Smooth muscle cell (in vitro differentiated cells): Measurements from ENCODE around the gene MBOAT1. TPM values are rescaled to one million over a fixed set of nuclear protein-coding genes. Genes with fewer than 3 reads are reported as not detected.

Source experiments
- DNase-seq: peaks from one replicate; lab custom pipeline; 2025; ENCODE audit not compliant: unreplicated experiment; lab: John Stamatoyannopoulos, UW
- H2AFZ ChIP-seq: fragments of 200-600 bp; sonication (generic); 2 replicates; pipeline ENCODE4 v1.6.0; 2016; ENCODE audit warnings: antibody characterized with exemption, low read depth, mild to moderate bottlenecking
- H3F3A ChIP-seq: fragments of 200-600 bp; sonication (generic); 2 replicates; pipeline ENCODE4 v1.6.0; 2017; ENCODE audit warnings: antibody characterized with exemption, low read depth
- H3K27ac ChIP-seq: fragments of 200-600 bp; sonication (generic); 2 replicates; pipeline ENCODE4 v1.5.1; 2016; ENCODE audit warnings: low read depth, mild to moderate bottlenecking
- H3K27me3 ChIP-seq: fragments of 200-600 bp; sonication (generic); 2 replicates; pipeline ENCODE4 v1.6.1; 2016; ENCODE audit warnings: low read depth, mild to moderate bottlenecking
- H3K36me3 ChIP-seq: fragments of 200-600 bp; sonication (generic); 2 replicates; pipeline ENCODE4 v1.5.1; 2016; ENCODE audit warnings: low read depth
- H3K4me1 ChIP-seq: fragments of 200-600 bp; sonication (generic); 2 replicates; pipeline ENCODE4 v1.5.1; 2016; ENCODE audit warnings: low read depth
- H3K4me2 ChIP-seq: fragments of 200-600 bp; sonication (generic); 2 replicates; pipeline ENCODE4 v1.6.0; 2016; ENCODE audit warnings: mild to moderate bottlenecking
- H3K4me3 ChIP-seq: fragments of 200-600 bp; sonication (generic); 2 replicates; pipeline ENCODE4 v1.5.1; 2016; ENCODE audit warnings: mild to moderate bottlenecking
- H3K79me2 ChIP-seq: fragments of 200-600 bp; sonication (generic); 2 replicates; pipeline ENCODE4 v1.6.0; 2016; ENCODE audit warnings: low read depth, mild to moderate bottlenecking
- H3K9ac ChIP-seq: fragments of 200-600 bp; sonication (generic); 2 replicates; pipeline ENCODE4 v1.6.0; 2016; ENCODE audit warnings: low read depth
- H3K9me3 ChIP-seq: fragments of 200-600 bp; sonication (generic); replicated peaks from 2 replicates; pipeline ENCODE4 v1.5.1; 2016; ENCODE audit warnings: low read depth
- H4K20me1 ChIP-seq: fragments of 200-600 bp; sonication (generic); 2 replicates; pipeline ENCODE4 v1.6.0; 2016; ENCODE audit warnings: low read depth
- WGBS: methylation state at CpG from one replicate; pipeline ENCODE4 v1.1.7; 2016; ENCODE audit warnings: low lambda C conversion rate; 5-methylcytosine and 5-hydroxymethylcytosine counted together
- polyA plus RNA-seq: library from polyadenylated mRNA; unstranded; fragments of >200 nt; fragmentation: Nextera tagmentation; extraction: Ambion mirVana; gene quantifications from 2 replicates; pipeline ENCODE4 v1.2.1, GENCODE V29; 2016
- total RNA-seq: library from RNA; depleted of rRNA; stranded (reverse); fragments of >200 nt; gene quantifications from 2 replicates; pipeline ENCODE4 v1.2.3, GENCODE V29; 2014
- TF ChIP-seq, protein P1 (sequence below): fragments of 200-600 bp; sonication (generic); IDR thresholded peaks from 2 replicates; pipeline ENCODE4 v1.5.1; 2017; ENCODE audit warnings: borderline replicate concordance, mild to moderate bottlenecking, antibody characterized with exemption; ENCODE audit not compliant: insufficient read depth, poor library complexity, severe bottlenecking

The MBOAT1 gene
- total and polyA plus RNA-seq, 2 experiments from 2014 or later = 0.73 to 2.5 TPM

DNA sequence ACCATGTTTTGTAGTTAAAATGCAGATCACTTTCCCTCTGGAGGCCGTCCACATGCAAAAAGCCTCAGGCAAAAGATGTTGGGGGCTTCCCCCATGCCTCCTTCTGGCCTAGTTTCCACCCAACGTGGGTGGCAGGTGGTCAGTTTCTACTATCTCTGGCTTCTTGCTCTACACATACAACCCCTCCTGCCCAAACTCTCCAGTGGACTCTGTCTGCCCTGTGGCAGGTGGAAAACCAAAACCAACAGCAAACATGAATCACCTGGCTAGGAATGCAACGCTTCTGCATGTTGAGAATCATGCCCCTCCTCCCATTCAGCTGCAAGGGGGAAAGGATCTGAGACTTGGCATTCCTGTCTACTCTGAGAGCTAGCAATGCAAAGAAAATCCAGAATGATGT, 94.8 kb downstream of the MBOAT1 start:
- no peaks in the 10 kb centered on the region for H3K9me3 ChIP-seq
- no peaks in the 10 kb centered on the region for H3K79me2 ChIP-seq
- no peak overlapping the region for H3K4me3 ChIP-seq
- H3K27me3 ChIP-seq = no peaks in the 10 kb centered on the region
- TF ChIP-seq, protein P1, sequence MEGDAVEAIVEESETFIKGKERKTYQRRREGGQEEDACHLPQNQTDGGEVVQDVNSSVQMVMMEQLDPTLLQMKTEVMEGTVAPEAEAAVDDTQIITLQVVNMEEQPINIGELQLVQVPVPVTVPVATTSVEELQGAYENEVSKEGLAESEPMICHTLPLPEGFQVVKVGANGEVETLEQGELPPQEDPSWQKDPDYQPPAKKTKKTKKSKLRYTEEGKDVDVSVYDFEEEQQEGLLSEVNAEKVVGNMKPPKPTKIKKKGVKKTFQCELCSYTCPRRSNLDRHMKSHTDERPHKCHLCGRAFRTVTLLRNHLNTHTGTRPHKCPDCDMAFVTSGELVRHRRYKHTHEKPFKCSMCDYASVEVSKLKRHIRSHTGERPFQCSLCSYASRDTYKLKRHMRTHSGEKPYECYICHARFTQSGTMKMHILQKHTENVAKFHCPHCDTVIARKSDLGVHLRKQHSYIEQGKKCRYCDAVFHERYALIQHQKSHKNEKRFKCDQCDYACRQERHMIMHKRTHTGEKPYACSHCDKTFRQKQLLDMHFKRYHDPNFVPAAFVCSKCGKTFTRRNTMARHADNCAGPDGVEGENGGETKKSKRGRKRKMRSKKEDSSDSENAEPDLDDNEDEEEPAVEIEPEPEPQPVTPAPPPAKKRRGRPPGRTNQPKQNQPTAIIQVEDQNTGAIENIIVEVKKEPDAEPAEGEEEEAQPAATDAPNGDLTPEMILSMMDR = no peak
- no peak overlapping the region for H3K9ac ChIP-seq
- peaks cover 4% of the 10 kb centered on the region for H3K4me1 ChIP-seq
- no peaks in the 10 kb centered on the region for H3F3A ChIP-seq
- no peak overlapping the region for H3K4me2 ChIP-seq
- no peaks in the 10 kb centered on the region for H4K20me1 ChIP-seq
- WGBS = 69% methylated on average over 3 of the region's 3 CpGs
- no peak overlapping the region for H2AFZ ChIP-seq
- DNase-seq = no peak
- H3K36me3 ChIP-seq = no peaks in the 10 kb centered on the region
- no peak overlapping the region for H3K27ac ChIP-seq

DNA sequence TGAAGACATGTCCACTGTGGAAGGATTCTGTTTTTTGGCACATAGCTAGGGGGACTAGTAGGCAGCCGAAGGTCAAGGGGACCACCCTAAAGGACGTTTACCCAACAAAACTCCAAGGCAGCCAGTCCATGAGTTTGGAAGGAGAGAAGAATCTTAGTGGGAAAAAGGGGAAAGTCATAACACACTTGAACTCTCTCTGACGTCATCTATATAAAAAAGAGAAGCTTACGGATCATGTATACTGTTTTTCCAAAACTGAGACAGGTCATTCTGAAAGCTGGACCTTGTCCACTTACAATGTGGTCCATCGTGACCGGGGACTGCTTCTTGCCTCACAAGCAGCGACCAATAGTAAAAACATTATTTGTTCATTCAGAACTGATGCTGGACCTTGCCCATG, 95.5 kb downstream of the MBOAT1 start:
- Histone ChIP-seq H4K20me1 (no peaks in the 10 kb centered on the region), H3K79me2 (no peaks in the 10 kb centered on the region), H3K9me3 (no peaks in the 10 kb centered on the region), H3K9ac (no peak overlapping the region), H3K27me3 (no peaks in the 10 kb centered on the region), H3K4me1 (peaks cover 4% of the 10 kb centered on the region), H3K4me3 (no peak overlapping the region), H3F3A (no peaks in the 10 kb centered on the region), H3K4me2 (no peak overlapping the region), H2AFZ (no peak overlapping the region), H3K36me3 (no peaks in the 10 kb centered on the region), H3K27ac (no peak overlapping the region)
- no peak for DNase-seq
- TF ChIP-seq, protein P1 = no peak
- 94% methylated on average over 7 of the region's 7 CpGs for WGBS

GRCh38 chr6:20115246-20115980, 96.9 kb downstream of the MBOAT1 start:
- Histone ChIP-seq H3K79me2 (no peaks in the 10 kb centered on the region), H3K36me3 (no peaks in the 10 kb centered on the region), H3K9ac (no peak overlapping the region), H3F3A (no peaks in the 10 kb centered on the region), H4K20me1 (no peaks in the 10 kb centered on the region), H3K27me3 (no peaks in the 10 kb centered on the region), H3K9me3 (no peaks in the 10 kb centered on the region), H3K4me3 (no peak overlapping the region), H2AFZ (no peak overlapping the region), H3K4me1 (peaks cover 4% of the 10 kb centered on the region), H3K4me2 (no peak overlapping the region), H3K27ac (no peak overlapping the region)
- TF ChIP-seq, protein P1 = no peak
- DNase-seq = no peak
- WGBS = 80% methylated on average over 9 of the region's 9 CpGs
